Measurements from ENCODE around the gene LIX1.

DNA sequence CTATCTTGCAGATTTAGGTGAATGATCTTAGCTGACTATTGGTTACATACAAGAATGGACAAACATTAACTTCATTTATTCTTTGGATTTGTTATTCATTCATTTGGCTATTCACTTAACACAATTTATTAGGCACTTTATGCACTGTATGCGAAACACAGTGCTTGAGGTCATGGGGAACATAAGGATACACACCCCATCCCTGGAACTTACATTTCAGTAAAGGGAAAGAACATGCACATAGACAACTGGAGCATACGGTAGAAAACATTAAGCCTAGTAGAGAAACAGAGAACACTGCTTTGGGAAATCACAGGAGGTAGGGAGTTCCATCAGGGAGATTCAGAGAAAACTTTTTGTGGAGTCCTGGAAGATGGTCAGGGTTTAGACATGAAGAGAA, 22.2 kb downstream of the LIX1 start:
- TF ChIP-seq, protein P1, sequence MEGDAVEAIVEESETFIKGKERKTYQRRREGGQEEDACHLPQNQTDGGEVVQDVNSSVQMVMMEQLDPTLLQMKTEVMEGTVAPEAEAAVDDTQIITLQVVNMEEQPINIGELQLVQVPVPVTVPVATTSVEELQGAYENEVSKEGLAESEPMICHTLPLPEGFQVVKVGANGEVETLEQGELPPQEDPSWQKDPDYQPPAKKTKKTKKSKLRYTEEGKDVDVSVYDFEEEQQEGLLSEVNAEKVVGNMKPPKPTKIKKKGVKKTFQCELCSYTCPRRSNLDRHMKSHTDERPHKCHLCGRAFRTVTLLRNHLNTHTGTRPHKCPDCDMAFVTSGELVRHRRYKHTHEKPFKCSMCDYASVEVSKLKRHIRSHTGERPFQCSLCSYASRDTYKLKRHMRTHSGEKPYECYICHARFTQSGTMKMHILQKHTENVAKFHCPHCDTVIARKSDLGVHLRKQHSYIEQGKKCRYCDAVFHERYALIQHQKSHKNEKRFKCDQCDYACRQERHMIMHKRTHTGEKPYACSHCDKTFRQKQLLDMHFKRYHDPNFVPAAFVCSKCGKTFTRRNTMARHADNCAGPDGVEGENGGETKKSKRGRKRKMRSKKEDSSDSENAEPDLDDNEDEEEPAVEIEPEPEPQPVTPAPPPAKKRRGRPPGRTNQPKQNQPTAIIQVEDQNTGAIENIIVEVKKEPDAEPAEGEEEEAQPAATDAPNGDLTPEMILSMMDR (IDR thresholded peaks at IDR 0.05; ENCODE audit: low read depth, low read length, poor library complexity, severe bottlenecking), result no peak
- TF ChIP-seq EZH2phosphoT487 (IDR thresholded peaks at IDR 0.05; ENCODE audit: borderline replicate concordance, low read length), result no peak
